A673 (cell line): Measurements from ENCODE around the gene ADARB2. TPM values are rescaled to one million over a fixed set of nuclear protein-coding genes. Genes with fewer than 3 reads are reported as not detected.

ENCODE experiments used
- BruUV-seq: library from RNA; stranded (reverse); fragments of 400-500 nt; replicated peaks from 2 replicates; lab custom pipeline; 2021; lab: Mats Ljungman, UMichigan
- CTCF ChIA-PET: fragments of 300-600 bp; sonication (Branson Sonifier 250); formaldehyde crosslinking; loops from one replicate; lab custom pipeline; 2022; ENCODE audit warnings: antibody characterized with exemption; lab: Charles Lee
- POLR2A ChIA-PET: fragments of 300-600 bp; sonication (Branson Sonifier 250); formaldehyde crosslinking; loops from one replicate; lab custom pipeline; 2022; ENCODE audit warnings: antibody characterized with exemption; ENCODE audit not compliant: low non-redundant PET; lab: Charles Lee
- DNase-seq: peaks from one replicate; pipeline ENCODE4 v3.0.0-alpha.2; 2015; ENCODE audit warnings: low spot score
- H3K27ac ChIP-seq: fragments of 200-600 bp; sonication (generic); 2 replicates; pipeline ENCODE4 v1.5.1; 2016; ENCODE audit warnings: mixed run types, low read depth, mild to moderate bottlenecking, mixed read lengths, antibody characterized with exemption, low read length; ENCODE audit not compliant: poor library complexity, severe bottlenecking
- H3K27me3 ChIP-seq: fragments of 200-600 bp; sonication (generic); replicated peaks from 2 replicates; pipeline ENCODE4 v1.6.1; 2017; ENCODE audit warnings: mixed run types, low read depth, mild to moderate bottlenecking, mixed read lengths, antibody characterized with exemption, low read length; ENCODE audit not compliant: insufficient read depth, poor library complexity
- H3K36me3 ChIP-seq: fragments of 200-600 bp; sonication (generic); 2 replicates; pipeline ENCODE4 v1.6.1; 2016; ENCODE audit warnings: mixed run types, mild to moderate bottlenecking, mixed read lengths, antibody characterized with exemption, low read length; ENCODE audit not compliant: insufficient read depth, poor library complexity, severe bottlenecking
- H3K4me1 ChIP-seq: fragments of 200-600 bp; sonication (generic); 2 replicates; pipeline ENCODE4 v1.6.1; 2017; ENCODE audit warnings: mixed run types, mild to moderate bottlenecking, mixed read lengths, antibody characterized with exemption, low read length; ENCODE audit not compliant: insufficient read depth, poor library complexity, severe bottlenecking
- H3K4me3 ChIP-seq: fragments of 200-600 bp; sonication (generic); 2 replicates; pipeline ENCODE4 v1.5.1; 2016; ENCODE audit warnings: low read depth, mixed run types, mild to moderate bottlenecking, mixed read lengths, low read length; ENCODE audit not compliant: poor library complexity, severe bottlenecking
- H3K9me3 ChIP-seq: fragments of 200-600 bp; sonication (generic); 2 replicates; pipeline ENCODE4 v1.6.1; 2016; ENCODE audit warnings: mixed run types, low read depth, mild to moderate bottlenecking, mixed read lengths, antibody characterized with exemption, low read length; ENCODE audit not compliant: poor library complexity, severe bottlenecking
- EZH2 ChIP-seq: fragments of 200-600 bp; sonication (generic); IDR thresholded peaks from 2 replicates; pipeline ENCODE4 v1.6.1; 2017; ENCODE audit warnings: borderline replicate concordance, low read depth, mild to moderate bottlenecking, mixed read lengths, antibody characterized with exemption, low read length; ENCODE audit not compliant: poor library complexity, severe bottlenecking
- intact Hi-C: fragments of 100-400 bp; cut with micrococcal nuclease; formaldehyde crosslinking; loops from one replicate; pipeline ENCODE4 v1.10.0; 2022; ENCODE audit not compliant: unreplicated experiment
- total RNA-seq: library from RNA; stranded (reverse); gene quantifications from 2 replicates; pipeline ENCODE4 v1.2.3, GENCODE V29; 2021
- TF ChIP-seq, protein P1 (sequence below): fragments of 300-800, 200-600 bp; sonication (generic); conservative IDR thresholded peaks from 2 replicates; pipeline ENCODE4 v1.5.1; 2017; ENCODE audit warnings: low read depth, mild to moderate bottlenecking, antibody characterized with exemption, low read length, moderate library complexity, mixed read lengths

The ADARB2 gene
- total RNA-seq, 1 experiment from 2014 or later: not detected

GRCh38 chr10:1149793-1150637, 587.3 kb downstream of the ADARB2 start:
- POLR2A ChIA-PET: no interaction called here
- H3K27ac ChIP-seq: no peak overlapping the region
- no peaks in the 10 kb centered on the region for H3K36me3 ChIP-seq
- H3K4me1 ChIP-seq: no peaks in the 10 kb centered on the region
- CTCF ChIA-PET: no interaction called here
- DNase-seq: no peak
- BruUV-seq: no TSS peak
- intact Hi-C loops: no loop called here
- H3K4me3 ChIP-seq: no peak overlapping the region
- TF ChIP-seq, protein P1, sequence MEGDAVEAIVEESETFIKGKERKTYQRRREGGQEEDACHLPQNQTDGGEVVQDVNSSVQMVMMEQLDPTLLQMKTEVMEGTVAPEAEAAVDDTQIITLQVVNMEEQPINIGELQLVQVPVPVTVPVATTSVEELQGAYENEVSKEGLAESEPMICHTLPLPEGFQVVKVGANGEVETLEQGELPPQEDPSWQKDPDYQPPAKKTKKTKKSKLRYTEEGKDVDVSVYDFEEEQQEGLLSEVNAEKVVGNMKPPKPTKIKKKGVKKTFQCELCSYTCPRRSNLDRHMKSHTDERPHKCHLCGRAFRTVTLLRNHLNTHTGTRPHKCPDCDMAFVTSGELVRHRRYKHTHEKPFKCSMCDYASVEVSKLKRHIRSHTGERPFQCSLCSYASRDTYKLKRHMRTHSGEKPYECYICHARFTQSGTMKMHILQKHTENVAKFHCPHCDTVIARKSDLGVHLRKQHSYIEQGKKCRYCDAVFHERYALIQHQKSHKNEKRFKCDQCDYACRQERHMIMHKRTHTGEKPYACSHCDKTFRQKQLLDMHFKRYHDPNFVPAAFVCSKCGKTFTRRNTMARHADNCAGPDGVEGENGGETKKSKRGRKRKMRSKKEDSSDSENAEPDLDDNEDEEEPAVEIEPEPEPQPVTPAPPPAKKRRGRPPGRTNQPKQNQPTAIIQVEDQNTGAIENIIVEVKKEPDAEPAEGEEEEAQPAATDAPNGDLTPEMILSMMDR: no peak
- TF ChIP-seq EZH2: no peak
- no peaks in the 10 kb centered on the region for H3K27me3 ChIP-seq
- H3K9me3 ChIP-seq: peaks cover 12% of the 10 kb centered on the region

DNA sequence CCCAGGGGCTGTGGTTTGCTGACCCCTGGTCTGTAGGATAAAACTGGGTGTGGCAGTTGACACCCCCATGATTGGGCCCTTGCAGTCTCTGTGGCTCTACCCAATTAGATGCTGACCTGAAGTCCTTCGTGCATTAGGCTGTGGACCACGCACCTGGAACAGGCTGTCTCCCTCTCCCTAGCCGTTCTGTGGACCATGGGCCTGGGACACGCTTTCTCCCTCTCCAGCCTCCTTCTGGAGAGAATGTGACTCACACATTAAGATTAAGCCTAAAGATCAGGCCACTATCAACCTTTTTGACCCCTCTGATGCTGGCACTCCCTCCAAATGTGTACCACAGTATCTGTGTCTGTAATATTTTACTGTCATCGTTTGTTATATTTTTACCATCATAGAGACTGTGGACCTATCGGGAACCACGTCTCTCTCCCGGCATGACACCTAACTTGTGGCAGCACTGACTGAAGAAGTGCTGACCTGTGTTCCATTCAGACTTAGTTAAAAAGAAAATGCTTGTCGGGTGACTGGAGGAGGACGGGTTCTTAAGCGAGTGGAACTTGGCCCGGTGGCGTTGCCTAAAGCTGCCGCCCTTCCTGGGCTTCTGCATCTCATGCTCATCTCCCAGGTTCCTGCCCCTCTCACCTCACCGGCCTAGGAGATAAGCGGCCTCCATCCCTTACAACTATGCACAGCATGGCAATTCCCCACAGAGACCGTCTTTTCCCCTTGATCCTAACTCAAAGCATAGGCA, 588.3 kb downstream of the ADARB2 start:
- ChIA-PET POLR2A (no interaction called here), CTCF (interaction anchor here (0.6 kb wide), 1 partner anchor 257 kb away, joined by 9 read pairs; no protein-coding TSS in a partner anchor)
- Histone ChIP-seq H3K4me3 (no peak overlapping the region), H3K27me3 (peaks cover 5% of the 10 kb centered on the region), H3K9me3 (peaks cover 15% of the 10 kb centered on the region), H3K27ac (no peak overlapping the region), H3K4me1 (no peaks in the 10 kb centered on the region), H3K36me3 (no peaks in the 10 kb centered on the region)
- TF ChIP-seq EZH2: no peak
- TF ChIP-seq, protein P1: no peak
- no TSS peak for BruUV-seq
- intact Hi-C loops: no loop called here
- no peak for DNase-seq

DNA sequence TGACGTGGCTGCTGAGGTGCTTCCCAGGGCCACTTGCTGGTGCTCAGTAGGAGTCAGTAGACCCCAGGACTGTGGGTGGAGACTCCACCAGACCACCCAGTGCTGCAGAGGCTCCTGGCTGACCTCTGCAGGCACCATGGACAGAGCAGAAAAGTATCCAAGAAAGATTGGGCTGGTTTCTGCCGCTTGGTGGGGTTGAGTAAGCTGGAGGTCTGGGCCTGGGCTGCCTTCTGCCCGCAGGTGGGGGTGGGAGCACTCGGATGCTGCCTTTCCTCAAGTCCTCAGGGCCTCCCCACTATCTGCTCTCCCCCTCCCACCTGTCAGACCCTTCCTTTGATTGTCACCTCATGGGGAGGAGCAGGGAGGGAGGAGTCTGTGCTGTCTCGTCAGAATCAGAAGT, 589.5 kb downstream of the ADARB2 start:
- ChIA-PET CTCF (no interaction called here), POLR2A (no interaction called here)
- intact Hi-C loops: no loop called here
- no TSS peak for BruUV-seq
- DNase-seq: no peak
- TF ChIP-seq, protein P1: no peak
- no peak for TF ChIP-seq EZH2
- Histone ChIP-seq H3K9me3 (peaks cover 15% of the 10 kb centered on the region), H3K4me3 (no peak overlapping the region), H3K27me3 (peaks cover 5% of the 10 kb centered on the region), H3K27ac (no peak overlapping the region), H3K36me3 (no peaks in the 10 kb centered on the region), H3K4me1 (no peaks in the 10 kb centered on the region)
